Measurements from ENCODE around the gene PCDHGA6.
"Not testable (repeated sequence)": the region's sequence is repeated elsewhere in the genome, so short reads cannot be mapped to it uniquely, and the experiment has no call there.

PCDHGA6 gene

GRCh38 chr5:141394401-141395187, 20.9 kb downstream of the PCDHGA6 start:
- H3K9me3 ChIP-seq (ENCODE audit: control insufficient read depth, insufficient read depth, low read depth, low read length); H3K27ac ChIP-seq (ENCODE audit: extremely low read depth, low read depth, low read length); H3K4me3 ChIP-seq (ENCODE audit: low read depth, low read length); POLR2A ChIA-PET; H3K4me1 ChIP-seq (ENCODE audit: control insufficient read depth, insufficient read depth, low read length); H3K36me3 ChIP-seq (ENCODE audit: control insufficient read depth in 2 of 2, insufficient read depth in 1 of 2, low read length in 2 of 2): not testable (repeated sequence)
- CTCF ChIA-PET: interaction anchor here (1.0 to 4.2 kb wide), 5 partner anchors 8 to 169 kb away, joined by 6 to 57 read pairs (median 12); partner anchors contain the start of gene PCDHGB3
- TF ChIP-seq REST (tag by site-specific recombination; IDR thresholded peaks at IDR 0.05): 0 out of 2 replicates have a peak, but pooled peaks have one; percentile 39

GRCh38 chr5:141397756-141398551, 24.3 kb downstream of the PCDHGA6 start, which contains the start of gene PCDHGB5:
PCDHGB5 (plus strand) TSS chr5:141397947; CDS start chr5:141398128, 181 bp downstream.
- H3K4me3 ChIP-seq (ENCODE audit: low read depth, low read length): peak within 1 kb of the TSS; percentile 32
- not testable (repeated sequence) for H3K9me3 ChIP-seq (ENCODE audit: control insufficient read depth, insufficient read depth, low read depth, low read length); H3K27ac ChIP-seq (ENCODE audit: extremely low read depth, low read depth, low read length); H3K4me1 ChIP-seq (ENCODE audit: control insufficient read depth, insufficient read depth, low read length); H3K36me3 ChIP-seq (ENCODE audit: control insufficient read depth in 2 of 2, insufficient read depth in 1 of 2, low read length in 2 of 2)
- TF ChIP-seq ZNF335 (tag by site-specific recombination; conservative IDR thresholded peaks at IDR 0.05) (peak; percentile 43), ZNF2 (tag by site-specific recombination; IDR thresholded peaks at IDR 0.05) (peak; percentile 90), ZNF660 (tag by site-specific recombination; IDR thresholded peaks at IDR 0.05) (0 out of 2 replicates have a peak, but pooled peaks have one; percentile 11), CTCF (tag by site-specific recombination; IDR thresholded peaks at IDR 0.05) (0 out of 2 replicates have a peak, but pooled peaks have one; percentile 37), ZNF600 (tag by site-specific recombination; IDR thresholded peaks at IDR 0.05) (peak; percentile 43; the same call in 1 of the 2 replicates), ZNF610 (tag by site-specific recombination; IDR thresholded peaks at IDR 0.05; ENCODE audit: borderline replicate concordance) (peak; percentile 97), ZNF654 (tag by site-specific recombination; IDR thresholded peaks at IDR 0.05; ENCODE audit: low read depth) (peak; percentile 61)
- ChIA-PET CTCF (interaction anchor here (0.6 to 4.2 kb wide), 36 partner anchors 9 to 558 kb away, joined by 3 to 57 read pairs (median 4); partner anchors contain the start of genes PCDHB14, PCDHB15, PCDHB9 and PCDHGA10), POLR2A (interaction anchor here (0.7 to 2.1 kb wide), 3 partner anchors 78 to 160 kb away, joined by 3 to 6 read pairs (median 3); partner anchors contain the start of gene TAF7)

GRCh38 chr5:141398608-141399007, 24.9 kb downstream of the PCDHGA6 start:
- H3K4me1 ChIP-seq (ENCODE audit: control insufficient read depth, insufficient read depth, low read length): no peaks in the 10 kb centered on the region
- ChIA-PET CTCF (interaction anchor here (0.5 to 4.2 kb wide), 5 partner anchors 8 to 165 kb away, joined by 3 to 57 read pairs (median 9); no protein-coding TSS in a partner anchor), POLR2A (interaction anchor here (2.1 kb wide), 1 partner anchor 78 kb away, joined by 6 read pairs; the partner anchor contains the start of gene TAF7)
- no peaks in the 10 kb centered on the region for H3K36me3 ChIP-seq (ENCODE audit: control insufficient read depth in 2 of 2, insufficient read depth in 1 of 2, low read length in 2 of 2)
- H3K27ac ChIP-seq (ENCODE audit: extremely low read depth, low read depth, low read length): no peak overlapping the region
- no peak overlapping the region for H3K4me3 ChIP-seq (ENCODE audit: low read depth, low read length)
- H3K9me3 ChIP-seq (ENCODE audit: control insufficient read depth, insufficient read depth, low read depth, low read length): no peaks in the 10 kb centered on the region; the same call in 1 of the 2 replicates
- TF ChIP-seq ZNF837 (tag by site-specific recombination; IDR thresholded peaks at IDR 0.05) (no peak), SALL2 (tag by site-specific recombination; IDR thresholded peaks at IDR 0.05; ENCODE audit: borderline replicate concordance) (no peak), SP7 (tag by site-specific recombination; IDR thresholded peaks at IDR 0.05) (no peak), BCL11A (tag by site-specific recombination; IDR thresholded peaks at IDR 0.05; ENCODE audit: low read depth) (no peak), ZBTB26 (tag by site-specific recombination; optimal IDR thresholded peaks at IDR 0.05) (no peak), ZNF214 (tag by site-specific recombination; IDR thresholded peaks at IDR 0.05; ENCODE audit: borderline replicate concordance) (no peak), ZNF26 (tag by site-specific recombination; IDR thresholded peaks at IDR 0.05) (no peak), ZNF600 (tag by site-specific recombination; IDR thresholded peaks at IDR 0.05) (no peak), INSM2 (tag by site-specific recombination; IDR thresholded peaks at IDR 0.05) (no peak), ZNF239 (tag by site-specific recombination; IDR thresholded peaks at IDR 0.05) (no peak)

Data from HEK293 (cell line).